ENCODE results near the gene HRH3.

The HRH3 gene

GRCh38 chr20:62172666-62173065, 47.4 kb downstream of the HRH3 start:
- 96 to 100% methylated on average over 9 to 12 of the region's 18 CpGs for WGBS, 2 experiments (ENCODE audit: insufficient coverage in 2 of 2)

GRCh38 chr20:62171245-62171644, 48.8 kb downstream of the HRH3 start:
- H3K27ac ChIP-seq (ENCODE audit: low read depth, low read length, severe bottlenecking), result no peak overlapping the region
- H3K36me3 ChIP-seq (ENCODE audit: control insufficient read depth, insufficient read depth, low read length), result peaks cover 73% of the 10 kb centered on the region
- H3K9me3 ChIP-seq (ENCODE audit: control insufficient read depth, low read length), result no peaks in the 10 kb centered on the region
- no peak overlapping the region for H3K4me3 ChIP-seq (ENCODE audit: extremely low read depth, insufficient read depth, low read length, poor library complexity, severe bottlenecking)
- 95% methylated on average over 5 to 7 of the region's 8 CpGs for WGBS, 2 experiments (ENCODE audit: insufficient coverage in 2 of 2)
- H3K4me1 ChIP-seq (ENCODE audit: control insufficient read depth, insufficient read depth, low read length, poor library complexity, severe bottlenecking), result no peaks in the 10 kb centered on the region

More at GRCh38 chr20:62172666-62173065, 47.4 kb downstream of the HRH3 start:
- Histone ChIP-seq H3K36me3 (ENCODE audit: control insufficient read depth, insufficient read depth, low read length) (peaks cover 74% of the 10 kb centered on the region), H3K4me1 (ENCODE audit: control insufficient read depth, insufficient read depth, low read length, poor library complexity, severe bottlenecking) (no peaks in the 10 kb centered on the region), H3K27ac (ENCODE audit: low read depth, low read length, severe bottlenecking) (no peak overlapping the region), H3K4me3 (ENCODE audit: extremely low read depth, insufficient read depth, low read length, poor library complexity, severe bottlenecking) (no peak overlapping the region), H3K9me3 (ENCODE audit: control insufficient read depth, low read length) (no peaks in the 10 kb centered on the region)

- 88 to 95% methylated on average over 7 of the region's 9 CpGs for WGBS, 2 experiments (ENCODE audit: insufficient coverage in 2 of 2)
- Histone ChIP-seq H3K27ac (ENCODE audit: low read depth, low read length, severe bottlenecking) (no peak overlapping the region), H3K9me3 (ENCODE audit: control insufficient read depth, low read length) (no peaks in the 10 kb centered on the region), H3K36me3 (ENCODE audit: control insufficient read depth, insufficient read depth, low read length) (peaks cover 73% of the 10 kb centered on the region), H3K4me1 (ENCODE audit: control insufficient read depth, insufficient read depth, low read length, poor library complexity, severe bottlenecking) (no peaks in the 10 kb centered on the region), H3K4me3 (ENCODE audit: extremely low read depth, insufficient read depth, low read length, poor library complexity, severe bottlenecking) (no peak overlapping the region)
Measured at GRCh38 chr20:62170536-62170935, 49.5 kb downstream of the HRH3 start.

- Histone ChIP-seq H3K36me3 (ENCODE audit: control insufficient read depth, insufficient read depth, low read length) (peaks cover 76% of the 10 kb centered on the region), H3K9me3 (ENCODE audit: control insufficient read depth, low read length) (no peaks in the 10 kb centered on the region), H3K27ac (ENCODE audit: low read depth, low read length, severe bottlenecking) (no peak overlapping the region), H3K4me1 (ENCODE audit: control insufficient read depth, insufficient read depth, low read length, poor library complexity, severe bottlenecking) (no peaks in the 10 kb centered on the region), H3K4me3 (ENCODE audit: extremely low read depth, insufficient read depth, low read length, poor library complexity, severe bottlenecking) (no peak overlapping the region)
- 95 to 97% methylated on average over 16 to 19 of the region's 23 CpGs for WGBS, 2 experiments (ENCODE audit: insufficient coverage in 2 of 2)
Measured at GRCh38 chr20:62168890-62169435, 51.1 kb downstream of the HRH3 start.

- Histone ChIP-seq H3K36me3 (ENCODE audit: control insufficient read depth, insufficient read depth, low read length) (peaks cover 79% of the 10 kb centered on the region), H3K4me1 (ENCODE audit: control insufficient read depth, insufficient read depth, low read length, poor library complexity, severe bottlenecking) (no peaks in the 10 kb centered on the region), H3K9me3 (ENCODE audit: control insufficient read depth, low read length) (no peaks in the 10 kb centered on the region), H3K27ac (ENCODE audit: low read depth, low read length, severe bottlenecking) (no peak overlapping the region), H3K4me3 (ENCODE audit: extremely low read depth, insufficient read depth, low read length, poor library complexity, severe bottlenecking) (no peak overlapping the region)
- WGBS, 2 experiments (ENCODE audit: insufficient coverage in 2 of 2), result 92 to 100% methylated on average over 2 to 4 of the region's 4 CpGs
Measured at GRCh38 chr20:62168061-62168460, 52.0 kb downstream of the HRH3 start.

- peaks cover 80% of the 10 kb centered on the region for H3K36me3 ChIP-seq (ENCODE audit: control insufficient read depth, insufficient read depth, low read length)
- no peaks in the 10 kb centered on the region for H3K9me3 ChIP-seq (ENCODE audit: control insufficient read depth, low read length)
- no peaks in the 10 kb centered on the region for H3K4me1 ChIP-seq (ENCODE audit: control insufficient read depth, insufficient read depth, low read length, poor library complexity, severe bottlenecking)
- 87 to 92% methylated on average over 4 to 6 of the region's 6 CpGs for WGBS, 2 experiments (ENCODE audit: insufficient coverage in 2 of 2)
- H3K27ac ChIP-seq (ENCODE audit: low read depth, low read length, severe bottlenecking), result no peak overlapping the region
- no peak overlapping the region for H3K4me3 ChIP-seq (ENCODE audit: extremely low read depth, insufficient read depth, low read length, poor library complexity, severe bottlenecking)
Measured at GRCh38 chr20:62167474-62167873, 52.6 kb downstream of the HRH3 start.

GRCh38 chr20:62165762-62166399, 54.2 kb downstream of the HRH3 start:
- H3K27ac ChIP-seq (ENCODE audit: low read depth, low read length, severe bottlenecking), result no peak overlapping the region
- H3K4me1 ChIP-seq (ENCODE audit: control insufficient read depth, insufficient read depth, low read length, poor library complexity, severe bottlenecking), result peaks cover 9% of the 10 kb centered on the region
- whole genome bisulfite sequencing, 2 experiments (ENCODE audit: insufficient coverage in 2 of 2), result 94 to 95% methylated on average over 20 to 25 of the region's 25 CpGs
- H3K4me3 ChIP-seq (ENCODE audit: extremely low read depth, insufficient read depth, low read length, poor library complexity, severe bottlenecking), result no peak overlapping the region
- H3K36me3 ChIP-seq (ENCODE audit: control insufficient read depth, insufficient read depth, low read length), result peaks cover 82% of the 10 kb centered on the region
- no peaks in the 10 kb centered on the region for H3K9me3 ChIP-seq (ENCODE audit: control insufficient read depth, low read length)

All from mesodermal cell (in vitro differentiated cells).